ENCODE results near the gene ARHGEF1.
"Not testable (repeated sequence)": the region's sequence is repeated elsewhere in the genome, so short reads cannot be mapped to it uniquely, and the experiment has no call there.

Gene ARHGEF1

DNA sequence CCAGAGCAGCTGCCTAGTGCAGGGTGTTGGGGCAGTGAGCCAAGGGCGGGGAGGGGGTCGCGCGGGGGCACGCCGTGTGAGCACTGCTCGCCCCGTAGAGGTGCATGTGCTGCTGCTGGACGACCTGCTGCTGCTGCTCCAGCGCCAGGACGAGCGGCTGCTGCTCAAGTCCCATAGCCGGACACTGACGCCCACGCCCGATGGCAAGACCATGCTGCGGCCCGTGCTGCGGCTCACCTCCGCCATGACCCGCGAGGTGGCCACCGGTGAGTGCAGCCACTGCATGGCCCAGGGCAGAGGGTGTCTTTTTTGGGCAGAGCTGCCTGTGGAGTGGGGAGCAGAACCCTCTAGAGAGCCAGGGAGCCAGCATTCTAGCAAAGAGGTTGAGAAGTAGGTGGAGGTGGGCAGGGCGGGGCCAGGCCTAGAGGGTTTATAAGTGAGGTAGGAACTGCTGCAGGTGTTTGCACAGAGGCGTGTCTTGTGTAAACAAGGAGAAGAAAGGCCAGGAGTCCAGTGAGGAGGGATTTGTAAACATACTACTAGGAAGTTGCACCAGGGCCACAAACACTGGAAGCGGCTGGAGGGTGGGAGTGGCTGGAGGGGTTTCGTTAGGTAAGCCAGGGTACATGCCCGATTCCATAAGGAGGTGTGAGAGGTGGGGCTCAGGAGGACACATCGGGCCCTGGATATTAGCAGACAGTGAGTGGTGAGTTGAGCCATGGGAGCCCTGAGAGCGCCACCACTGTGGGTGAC lies 21.3 kb downstream of the ARHGEF1 start:
- no peak for DNase-seq (ENCODE audit: low read depth in 2 of 2, low spot score in 1 of 2)

DNA sequence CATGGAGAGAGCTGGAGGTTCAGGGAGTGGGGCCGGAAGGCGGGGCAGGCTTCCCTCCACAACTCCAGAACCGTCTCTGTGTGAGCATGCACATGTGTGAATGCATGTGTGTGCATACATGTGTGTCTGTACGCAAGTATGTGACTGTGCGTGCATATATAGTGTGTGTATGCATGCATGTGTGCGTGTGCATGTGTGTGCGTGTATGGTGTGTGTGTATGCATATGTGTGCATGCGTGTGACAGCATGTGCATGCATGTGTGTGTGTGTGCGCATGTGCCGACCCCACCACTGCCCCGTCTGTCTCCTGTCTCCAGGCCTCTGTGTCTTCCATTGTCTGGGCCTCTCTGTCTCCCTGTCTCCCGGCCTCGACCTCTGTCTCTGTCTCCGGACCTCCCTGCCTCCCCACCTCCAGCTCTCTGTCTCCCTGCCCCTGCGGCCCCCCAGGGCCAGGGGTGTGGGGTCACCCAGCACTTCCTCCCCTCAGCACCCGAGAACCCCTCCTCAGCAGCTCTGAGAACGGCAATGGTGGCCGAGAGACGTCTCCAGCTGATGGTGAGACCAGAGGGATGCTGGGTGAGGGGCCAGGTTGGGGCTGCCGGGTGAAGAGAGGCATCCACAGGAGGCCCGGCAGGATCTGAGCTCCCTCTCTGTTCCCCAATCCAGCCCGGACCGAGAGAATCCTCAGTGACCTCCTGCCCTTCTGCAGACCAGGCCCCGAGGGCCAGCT lies 22.5 kb downstream of the ARHGEF1 start:
- no peak for DNase-seq (ENCODE audit: low read depth in 2 of 2, low spot score in 1 of 2)

DNA sequence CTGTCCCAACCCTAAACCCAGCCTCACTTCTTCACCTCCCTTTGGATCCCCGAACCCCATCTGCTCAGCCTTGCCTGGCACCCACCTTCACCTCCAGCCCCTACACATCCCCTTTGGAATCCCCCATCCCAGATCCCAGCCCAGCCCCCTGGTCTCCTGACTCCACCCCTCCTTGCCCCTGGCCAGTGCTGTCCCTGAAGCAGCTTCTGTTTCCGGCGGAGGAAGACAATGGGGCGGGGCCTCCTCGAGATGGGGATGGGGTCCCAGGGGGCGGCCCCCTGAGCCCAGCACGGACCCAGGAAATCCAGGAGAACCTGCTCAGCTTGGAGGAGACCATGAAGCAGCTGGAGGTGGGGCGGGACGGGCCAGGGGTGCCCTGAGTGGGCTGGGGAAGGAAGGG lies 23.3 kb downstream of the ARHGEF1 start:
- DNase-seq (ENCODE audit: low read depth in 2 of 2, low spot score in 1 of 2) = no peak

DNA sequence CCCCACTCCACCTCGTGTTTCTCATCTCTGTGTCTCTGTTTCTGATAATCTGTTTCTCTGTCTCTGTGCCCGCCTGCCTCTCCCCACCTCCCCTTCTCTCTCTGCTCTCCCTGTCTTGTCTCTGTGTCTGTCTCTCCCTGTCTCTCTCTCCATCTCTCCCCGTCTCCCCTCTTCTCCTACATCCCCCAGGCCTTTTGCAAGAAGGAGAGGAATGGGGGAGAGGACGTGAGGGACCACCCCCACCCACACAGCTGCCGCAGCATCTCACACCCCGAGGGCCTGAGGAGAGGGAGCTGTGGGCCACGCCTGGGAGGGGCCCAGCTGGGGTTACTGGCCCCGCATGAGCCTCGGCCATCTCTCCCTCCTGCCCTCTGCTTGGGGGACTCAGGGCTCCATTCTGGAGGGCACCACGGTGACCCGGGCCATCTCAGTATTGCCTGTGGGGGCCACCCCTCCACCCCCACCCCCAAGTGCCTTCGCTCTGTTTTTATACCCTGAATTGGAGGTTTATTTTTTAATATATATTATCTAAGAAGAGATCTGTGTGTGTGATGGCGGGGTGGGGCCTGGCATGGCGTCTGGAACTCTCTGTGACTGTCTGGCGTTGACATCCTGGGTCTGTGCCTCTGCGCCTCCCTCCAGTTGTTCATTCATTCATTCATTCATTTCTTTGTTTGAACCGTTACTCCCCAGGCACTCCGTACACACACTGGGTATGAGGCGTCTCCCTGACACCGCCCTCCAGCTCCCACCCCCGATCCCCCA lies 24.1 kb downstream of the ARHGEF1 start:
- no peak for DNase-seq (ENCODE audit: low read depth in 2 of 2, low spot score in 1 of 2)

DNA sequence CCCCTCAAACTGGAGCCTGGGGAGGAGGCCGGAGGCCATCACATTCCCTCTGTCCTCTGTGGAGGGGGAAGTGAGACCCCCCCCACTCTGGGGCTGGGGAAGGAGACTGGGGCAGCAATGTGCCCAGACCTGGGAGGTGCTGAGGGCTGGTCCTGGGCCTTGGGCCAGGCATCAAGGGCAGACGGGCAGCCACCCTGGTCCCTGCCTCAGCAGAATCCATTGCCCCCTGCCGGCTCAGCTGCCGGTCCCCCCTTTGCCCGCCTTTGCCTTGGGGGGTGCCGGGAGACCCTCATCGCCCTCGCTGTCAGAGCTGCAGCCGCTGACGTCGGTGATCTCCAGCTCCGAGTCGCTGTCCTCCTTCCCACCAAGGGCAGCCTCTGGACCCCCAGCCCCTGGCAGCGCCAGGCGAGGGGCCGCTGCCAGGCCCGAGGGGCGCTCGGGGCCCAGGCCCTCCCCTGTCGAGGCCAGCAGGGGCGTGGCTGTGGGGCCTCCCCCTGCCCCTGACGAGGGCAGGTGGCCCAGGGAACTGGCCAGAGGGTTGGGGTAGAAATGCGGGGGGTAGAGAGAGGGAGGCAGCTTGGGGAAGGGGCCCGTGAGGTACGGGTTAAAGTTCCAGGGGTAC lies 25.1 kb downstream of the ARHGEF1 start:
- no peak for DNase-seq (ENCODE audit: low read depth in 2 of 2, low spot score in 1 of 2)

DNA sequence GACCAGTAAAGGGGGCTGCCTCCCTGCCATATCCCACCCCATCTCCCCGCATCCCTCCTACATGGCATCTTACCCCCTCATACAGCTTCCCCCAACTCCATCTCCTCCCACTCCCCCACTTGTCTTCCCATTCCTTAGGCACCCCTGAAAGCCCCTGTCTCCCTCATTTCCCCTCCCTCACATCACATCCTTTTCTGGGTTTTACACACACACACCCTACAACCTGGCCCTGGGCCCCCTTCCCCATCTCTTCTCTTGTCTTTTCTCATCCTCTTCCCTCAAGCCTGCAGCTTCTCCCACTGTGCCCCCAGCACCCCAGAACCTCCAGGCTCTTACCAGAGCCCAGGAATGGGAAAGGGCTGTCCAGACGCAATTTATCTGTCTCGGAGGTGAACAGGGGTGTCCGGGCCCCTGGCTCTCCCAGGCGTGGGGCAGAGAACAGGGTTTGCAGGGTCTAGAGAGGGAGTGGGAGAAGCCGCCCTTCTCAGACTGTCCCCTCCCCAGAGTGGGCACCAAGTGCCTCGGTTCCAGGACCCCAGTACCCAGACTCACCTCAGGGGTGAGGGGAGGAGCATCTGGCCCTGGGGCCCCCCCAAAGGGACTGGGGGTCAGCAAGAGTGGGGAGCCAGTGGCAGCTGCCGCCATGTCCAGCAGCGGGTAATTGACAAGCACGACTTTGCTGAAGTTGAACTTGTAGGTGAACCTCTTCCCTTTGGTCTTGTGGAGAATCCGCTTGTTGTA lies 25.9 kb downstream of the ARHGEF1 start:
- DNase-seq (ENCODE audit: low read depth in 2 of 2, low spot score in 1 of 2) = no peak

DNA sequence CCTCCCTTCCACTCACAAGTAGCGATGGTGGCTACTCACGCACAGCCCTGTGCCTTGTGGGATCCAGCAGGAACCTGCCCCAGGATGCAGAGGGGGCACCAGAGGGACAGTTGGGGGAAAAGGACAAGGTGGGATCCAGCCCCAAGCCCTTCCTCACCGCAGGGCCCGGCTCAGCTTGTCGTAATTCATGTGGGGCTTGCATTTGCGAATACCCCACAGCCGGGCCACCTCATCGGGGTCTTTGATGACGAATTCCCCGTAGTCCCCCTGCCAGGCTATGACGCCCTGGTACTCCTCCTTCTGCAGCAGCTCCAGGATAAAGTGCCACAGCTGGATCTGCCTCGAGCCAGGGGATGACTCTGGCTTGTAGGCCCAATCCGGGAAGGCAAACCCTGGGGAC lies 26.7 kb downstream of the ARHGEF1 start:
- DNase-seq (ENCODE audit: low read depth in 2 of 2, low spot score in 1 of 2) = no peak

DNA sequence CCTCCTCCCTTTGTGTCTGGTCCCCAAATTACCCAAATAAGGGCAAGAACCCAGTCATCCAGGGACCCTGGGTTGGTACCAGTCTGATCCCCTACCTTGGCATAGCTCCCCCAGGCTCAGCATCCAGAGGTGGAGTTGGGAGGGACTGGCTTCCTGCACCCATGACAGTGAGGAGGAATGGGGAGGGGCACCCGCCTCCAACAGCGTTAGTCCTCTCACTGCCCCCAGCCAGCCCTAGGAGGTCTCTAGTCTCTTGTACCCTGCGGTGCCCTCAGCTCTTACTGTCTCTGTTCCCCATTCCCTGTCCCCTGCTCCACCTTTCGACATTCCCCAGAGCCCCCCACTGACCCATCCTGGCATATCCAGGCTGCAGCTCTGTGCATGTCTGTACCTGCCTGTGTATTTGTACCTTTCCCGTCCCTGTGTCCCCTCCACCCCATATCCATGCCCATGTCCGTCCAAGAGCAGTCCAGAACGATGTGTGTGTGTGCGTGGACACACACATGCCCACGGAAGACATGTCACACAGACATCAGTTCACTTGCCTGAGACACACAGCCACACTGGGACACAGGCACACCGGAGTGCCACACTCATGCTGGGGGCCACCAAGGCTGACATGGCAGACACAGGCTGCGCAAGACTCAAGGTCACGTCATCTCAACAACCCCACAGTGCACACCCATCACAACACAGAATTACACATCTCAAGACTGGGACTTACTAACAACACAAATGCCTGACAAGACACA lies 27.4 kb downstream of the ARHGEF1 start:
- no peak for DNase-seq (ENCODE audit: low read depth in 2 of 2, low spot score in 1 of 2)

DNA sequence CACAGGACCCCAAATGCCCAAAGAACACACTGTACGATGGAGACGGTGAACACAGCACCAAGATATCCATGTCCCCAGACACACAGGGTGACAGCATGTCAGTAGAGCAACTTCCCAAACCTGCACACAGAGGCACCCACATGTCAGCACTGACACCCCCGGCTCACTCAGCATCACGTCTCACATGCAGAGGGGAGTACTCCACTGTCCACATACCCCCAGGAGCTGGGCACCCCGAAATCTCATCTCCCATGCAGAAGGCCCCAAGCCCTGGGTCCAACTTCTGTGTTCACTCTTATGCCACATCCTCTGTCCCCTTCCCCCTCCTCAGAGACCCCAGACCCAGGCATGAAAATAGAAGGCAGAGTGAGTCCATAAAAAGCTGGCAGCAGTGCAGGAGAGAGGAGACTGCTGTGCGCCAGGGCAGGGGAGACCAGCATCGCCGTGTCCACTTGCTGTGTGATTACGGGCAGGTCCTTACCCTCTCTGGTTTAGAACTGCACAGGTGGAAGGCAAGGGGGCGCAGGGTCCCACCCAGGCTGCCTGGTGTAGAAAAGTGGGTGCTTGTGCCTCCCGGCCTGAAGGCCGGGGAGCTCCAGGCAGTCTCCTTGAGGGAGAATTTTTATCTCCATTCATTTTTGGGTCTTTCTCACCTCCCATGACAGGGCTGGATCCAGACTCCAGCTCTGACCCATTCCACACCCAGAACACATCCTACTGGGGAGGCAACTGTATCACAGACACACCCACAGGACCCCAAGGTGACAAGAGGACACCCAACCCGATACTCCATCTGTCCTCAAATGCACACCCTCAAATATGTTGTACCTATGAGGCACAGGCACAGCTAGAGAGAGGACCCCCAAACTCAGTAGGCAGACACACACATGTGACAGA lies 28.3 kb downstream of the ARHGEF1 start:
- DNase-seq (ENCODE audit: low read depth in 2 of 2, low spot score in 1 of 2) = no peak

DNA sequence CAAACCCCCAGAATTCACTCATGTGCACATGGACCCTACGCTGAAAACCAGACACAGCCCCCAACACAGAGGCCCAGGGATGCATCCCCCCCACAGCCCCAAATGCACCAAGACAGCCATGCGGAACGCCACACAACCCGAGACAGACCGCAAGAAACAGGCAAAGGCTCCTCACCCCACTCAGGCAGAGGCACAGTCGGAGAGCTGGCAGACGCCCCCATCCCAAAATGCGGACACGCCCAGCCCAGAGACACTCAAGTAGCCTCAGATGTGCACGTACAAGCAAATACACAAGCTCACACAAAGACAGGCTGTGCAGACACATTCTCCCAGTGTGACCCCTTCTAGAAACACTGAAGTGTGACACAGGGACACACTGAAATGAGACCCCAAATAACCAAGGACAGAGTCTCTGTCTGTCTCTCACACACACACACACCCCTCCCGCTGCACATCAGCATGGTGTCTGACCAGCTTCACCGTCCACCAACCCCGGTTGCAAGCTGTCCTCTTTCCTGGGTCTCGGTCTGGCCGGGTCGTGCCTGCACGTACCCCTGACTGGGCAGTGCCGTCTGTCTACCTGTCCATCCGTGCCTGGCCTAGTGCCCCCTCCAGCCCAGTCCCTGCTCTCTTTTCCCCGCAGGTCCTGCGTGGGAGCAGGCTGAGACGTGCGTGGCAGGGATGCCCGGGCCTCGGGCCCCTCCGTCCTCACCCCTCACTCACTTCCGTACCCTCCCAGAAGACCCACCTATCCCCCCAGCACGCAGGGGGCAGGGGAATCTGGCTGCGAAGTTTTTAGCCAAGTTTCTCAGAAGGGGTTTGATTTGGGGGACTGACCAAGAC lies 29.1 kb downstream of the ARHGEF1 start:
- no peak for DNase-seq (ENCODE audit: low read depth in 2 of 2, low spot score in 1 of 2)

DNA sequence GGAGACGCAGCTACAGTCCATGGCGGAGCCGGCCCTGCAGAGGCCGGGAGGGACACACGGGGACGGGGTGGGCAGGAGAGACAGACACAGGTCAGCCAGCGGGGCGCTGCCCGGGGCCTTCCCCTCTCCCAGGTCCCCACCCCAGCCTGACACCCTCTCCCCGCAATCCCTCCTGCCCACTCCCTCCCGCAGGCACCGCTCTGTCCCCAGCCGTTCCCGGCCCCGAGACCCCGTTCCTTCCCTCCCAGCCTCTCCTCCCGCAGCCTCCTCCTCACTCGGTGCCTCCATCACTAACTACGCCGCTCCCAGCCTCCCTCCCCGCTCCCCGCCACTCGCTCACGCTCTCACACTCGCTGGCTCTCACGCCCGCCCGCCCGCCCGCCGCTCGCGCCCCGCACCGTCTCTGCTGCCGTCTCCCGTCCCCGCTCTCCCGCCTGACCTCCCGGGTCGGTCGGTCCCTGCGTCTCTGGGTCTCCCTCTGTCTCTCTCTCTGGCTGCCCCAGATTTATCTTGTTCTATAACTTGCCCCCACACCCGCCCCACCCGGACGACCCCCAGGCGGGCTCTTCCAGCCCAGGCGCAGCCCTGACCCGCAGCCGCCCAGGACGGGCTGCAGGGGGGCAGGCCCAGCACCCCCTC lies 30.0 kb downstream of the ARHGEF1 start:
- DNase-seq (ENCODE audit: low read depth in 2 of 2, low spot score in 1 of 2) = no peak

DNA sequence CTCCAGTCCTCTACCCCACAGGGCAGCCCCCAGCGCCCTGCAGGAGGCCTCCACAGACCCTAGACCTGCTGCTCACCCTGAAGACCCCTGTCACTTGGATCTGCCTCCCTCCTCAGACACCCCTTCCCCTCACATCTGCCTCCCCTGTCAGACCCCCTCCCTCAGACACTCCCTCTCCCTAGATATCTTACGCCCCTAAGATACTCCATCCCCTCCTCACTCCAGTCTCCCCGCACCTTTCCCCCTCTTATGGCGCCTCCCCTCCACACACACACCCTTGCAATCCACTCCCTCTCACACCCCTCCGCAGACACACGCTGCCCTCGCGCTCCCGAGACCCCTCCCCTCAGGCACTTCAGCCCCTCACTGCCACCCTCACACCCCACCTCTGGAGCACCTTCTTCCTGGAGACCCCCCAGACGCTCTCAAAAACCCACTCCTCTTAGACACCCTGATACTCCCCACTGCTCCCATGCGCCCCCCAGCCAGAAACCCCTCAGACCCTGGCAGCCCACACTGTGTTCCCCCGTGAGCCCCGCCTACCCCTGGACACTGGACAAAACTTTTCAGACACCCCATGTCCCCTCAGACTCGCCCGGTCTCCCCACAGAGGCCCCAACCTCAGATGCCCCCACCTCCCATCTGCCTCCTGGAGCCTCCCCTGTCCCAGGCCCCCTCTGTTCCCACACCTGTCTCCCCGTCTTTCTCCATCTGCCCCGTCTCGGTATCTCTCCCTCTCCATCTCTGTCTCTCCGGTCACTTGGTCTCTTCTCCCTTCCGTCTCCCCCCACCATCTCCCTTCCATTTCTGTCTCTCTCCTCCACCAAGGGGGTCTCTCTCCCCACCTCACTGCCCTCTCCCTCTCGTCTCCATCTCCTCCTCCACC lies 30.8 kb downstream of the ARHGEF1 start:
- DNase-seq (ENCODE audit: low read depth in 2 of 2, low spot score in 1 of 2) = no peak

DNA sequence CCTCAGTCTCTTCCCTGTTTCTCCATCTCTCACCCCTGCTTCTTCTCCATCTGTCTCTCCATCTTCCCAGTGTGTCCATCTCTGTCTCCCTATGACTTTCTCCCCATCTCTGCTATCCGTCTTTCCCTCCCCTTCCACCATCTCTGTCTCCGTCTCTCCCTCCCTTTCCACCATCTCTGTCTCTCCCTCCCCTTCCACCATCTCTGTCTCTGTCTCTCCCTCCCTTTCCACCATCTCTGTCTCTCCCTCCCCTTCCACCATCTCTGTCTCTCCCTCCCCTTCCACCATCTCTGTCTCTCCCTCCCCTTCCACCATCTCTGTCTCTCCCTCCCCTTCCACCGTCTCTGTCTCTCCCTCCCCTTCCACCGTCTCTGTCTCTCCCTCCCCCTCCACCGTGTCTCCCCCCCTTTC lies 31.4 kb downstream of the ARHGEF1 start:
- DNase-seq (ENCODE audit: low read depth in 2 of 2, low spot score in 1 of 2) = not testable (repeated sequence)

DNA sequence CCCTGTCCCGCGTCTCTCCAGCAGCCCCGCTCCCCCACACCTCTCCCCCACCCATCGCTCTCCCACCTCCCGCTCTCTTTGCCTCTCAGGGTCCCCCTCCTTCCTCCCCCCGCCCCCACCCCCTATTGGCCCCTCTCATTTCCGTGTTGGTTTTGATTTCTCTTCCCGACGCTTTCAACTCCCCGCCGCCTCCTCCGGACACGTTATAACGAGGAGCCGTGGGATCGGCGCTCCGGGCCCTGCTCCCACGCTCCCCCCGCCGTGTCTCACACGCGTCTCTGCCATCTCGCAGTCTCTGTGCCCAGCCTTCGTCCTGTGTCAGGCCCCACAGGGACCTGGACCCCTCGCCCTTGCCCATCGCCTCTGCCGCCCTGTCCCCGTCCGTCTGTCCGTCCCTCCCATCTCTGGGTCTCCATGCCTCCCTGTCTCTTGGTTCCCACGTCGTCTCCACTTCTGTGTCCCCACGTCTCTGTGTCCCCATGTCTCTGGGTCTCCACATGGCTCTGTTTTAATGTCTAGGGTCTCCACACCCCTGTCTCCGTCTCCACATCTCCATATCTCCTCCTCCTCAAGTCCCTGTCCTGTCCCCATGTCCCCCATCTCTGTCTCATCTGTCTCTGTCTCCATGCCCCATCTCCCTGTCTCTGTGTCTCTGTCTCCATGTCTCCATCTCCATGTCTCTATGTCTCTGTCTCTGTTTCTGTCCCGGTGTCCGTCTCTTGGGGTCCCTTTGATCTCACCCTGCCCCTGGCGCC lies 32.2 kb downstream of the ARHGEF1 start:
- no peak for DNase-seq (ENCODE audit: low read depth in 2 of 2, low spot score in 1 of 2)

DNA sequence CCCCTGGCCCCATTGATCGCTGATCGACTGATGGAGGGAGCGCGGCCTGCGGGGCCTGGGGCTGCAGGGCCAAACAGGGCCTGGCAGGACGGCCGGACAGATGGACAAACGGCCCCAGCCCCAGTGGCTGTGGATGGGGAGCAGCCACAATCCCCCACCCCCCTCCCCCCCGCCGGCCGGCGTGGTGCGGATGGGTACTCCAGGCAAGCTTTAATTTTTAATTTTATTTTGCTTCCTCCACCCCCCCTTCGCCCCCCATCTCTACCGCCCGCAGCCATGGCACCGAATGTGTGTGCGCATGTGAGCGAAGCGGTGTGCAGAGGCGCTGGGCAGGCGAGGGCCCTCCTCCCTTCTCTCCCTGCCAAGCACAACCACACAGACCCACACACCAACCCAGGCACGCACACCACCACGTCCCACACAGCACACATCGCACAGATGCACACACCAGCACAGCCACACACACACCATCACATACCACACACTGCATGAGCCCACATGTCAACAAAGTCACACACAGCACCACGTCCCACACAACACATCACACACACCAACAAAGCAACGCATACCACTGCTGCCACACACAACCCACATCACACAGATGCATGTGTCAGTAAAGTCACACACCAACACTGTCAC lies 32.9 kb downstream of the ARHGEF1 start:
- DNase-seq (ENCODE audit: low read depth in 2 of 2, low spot score in 1 of 2) = no peak

DNA sequence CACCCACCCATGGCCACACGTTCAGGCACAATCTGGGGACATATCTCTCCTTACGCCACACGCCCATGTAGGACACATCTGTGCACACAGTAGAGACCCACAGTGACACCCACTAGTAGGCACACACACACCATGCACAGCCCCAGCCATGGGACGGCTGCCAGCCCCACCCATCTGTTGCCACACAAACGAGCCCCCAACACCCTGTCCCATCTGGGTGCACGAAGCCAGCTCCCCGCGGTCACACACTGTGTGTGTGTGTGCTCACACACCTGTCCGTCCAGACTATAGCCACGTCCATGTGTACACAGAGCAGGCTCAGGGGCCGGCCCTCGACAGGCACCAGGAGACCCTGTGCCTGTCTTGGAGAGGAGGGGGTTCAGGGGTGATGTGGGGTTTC lies 34.7 kb downstream of the ARHGEF1 start:
- DNase-seq (ENCODE audit: low read depth in 2 of 2, low spot score in 1 of 2) = no peak

Measured in stimulated activated CD8-positive, alpha-beta memory T cell treated with anti-CD3 and anti-CD28 coated beads, Interleukin-4, amount 100 ng/mL, for 1 hour (primary cell).